Neural cell (in vitro differentiated cells): Measurements from ENCODE around the gene CPNE9. TPM values are rescaled to one million over a fixed set of nuclear protein-coding genes. Genes with fewer than 3 reads are reported as not detected.

Experiments
- H2AFZ ChIP-seq: fragments of 200-600, 300-800 bp; sonication (generic), shearing (Covaris generic); 2 replicates; pipeline ENCODE4 v1.6.0; 2014; ENCODE audit warnings: low read depth, mild to moderate bottlenecking, antibody characterized with exemption, low read length, moderate library complexity
- H3F3A ChIP-seq: fragments of 200-600 bp; shearing (Covaris generic); 2 replicates; pipeline ENCODE4 v1.6.1; 2016; ENCODE audit warnings: mild to moderate bottlenecking, moderate library complexity, mixed read lengths, antibody characterized with exemption, low read length; ENCODE audit not compliant: insufficient read depth, poor library complexity, severe bottlenecking
- H3K27ac ChIP-seq: fragments of 200-600, 300-800 bp; sonication (generic), shearing (Covaris generic); 2 replicates; pipeline ENCODE4 v1.5.1; 2014; ENCODE audit warnings: mild to moderate bottlenecking, low read length, moderate library complexity
- H3K27me3 ChIP-seq: fragments of 300-800, 200-600 bp; sonication (generic), shearing (Covaris generic); 2 replicates; pipeline ENCODE4 v1.6.0; 2014; ENCODE audit warnings: mild to moderate bottlenecking, low read depth, low read length, moderate library complexity; ENCODE audit not compliant: insufficient read depth
- H3K36me3 ChIP-seq: fragments of 300-800, 200-600 bp; sonication (generic), shearing (Covaris generic); 2 replicates; pipeline ENCODE4 v1.5.1; 2014; ENCODE audit warnings: mild to moderate bottlenecking, antibody characterized with exemption, low read length, moderate library complexity; ENCODE audit not compliant: insufficient read depth
- H3K4me2 ChIP-seq: fragments of 300-800, 200-600 bp; sonication (generic), shearing (Covaris generic); 2 replicates; pipeline ENCODE4 v1.6.0; 2014; ENCODE audit warnings: mild to moderate bottlenecking, low read length
- H3K4me3 ChIP-seq: fragments of 300-800, 200-600 bp; sonication (generic), shearing (Covaris generic); 2 replicates; pipeline ENCODE4 v1.5.1; 2014; ENCODE audit warnings: mild to moderate bottlenecking, low read length, moderate library complexity
- H3K79me2 ChIP-seq: fragments of 200-600 bp; shearing (Covaris generic); replicated peaks from 2 replicates; pipeline ENCODE4 v1.6.0; 2014; ENCODE audit warnings: mild to moderate bottlenecking, low read length, moderate library complexity; ENCODE audit not compliant: insufficient read depth
- H3K9ac ChIP-seq: fragments of 300-800, 200-600 bp; sonication (generic), shearing (Covaris generic); 2 replicates; pipeline ENCODE4 v1.6.1; 2016; ENCODE audit warnings: mild to moderate bottlenecking, low read length, mixed read lengths
- H3K9me2 ChIP-seq: fragments of 200-600 bp; shearing (Covaris generic); 2 replicates; pipeline ENCODE4 v1.6.1; 2016; ENCODE audit warnings: mild to moderate bottlenecking, low read length, mixed read lengths; ENCODE audit not compliant: insufficient read depth
- H3K9me3 ChIP-seq: fragments of 200-600, 300-800 bp; sonication (generic), shearing (Covaris generic); 2 replicates; pipeline ENCODE4 v1.6.1; 2016; ENCODE audit warnings: mild to moderate bottlenecking, mixed run types, low read length, moderate library complexity, mixed read lengths
- H4K20me1 ChIP-seq: fragments of 200-600 bp; shearing (Covaris generic); 2 replicates; pipeline ENCODE4 v1.6.1; 2016; ENCODE audit warnings: mild to moderate bottlenecking, mixed run types; ENCODE audit not compliant: insufficient read depth
- EP300 ChIP-seq: fragments of 450-650 bp; conservative IDR thresholded peaks from 2 replicates; pipeline ENCODE4 v1.6.1; 2014; ENCODE audit warnings: antibody characterized with exemption, mild to moderate bottlenecking, moderate library complexity; ENCODE audit not compliant: poor library complexity, severe bottlenecking
- EZH2 ChIP-seq: fragments of 200-600, 300-800 bp; shearing (Covaris generic), sonication (generic); IDR thresholded peaks from 2 replicates; pipeline ENCODE4 v1.6.1; 2014; ENCODE audit warnings: antibody characterized with exemption, low read length, borderline replicate concordance, mild to moderate bottlenecking; ENCODE audit not compliant: insufficient read depth, poor library complexity, severe bottlenecking
- MXI1 ChIP-seq: fragments of 450-650 bp; conservative IDR thresholded peaks from 2 replicates; pipeline ENCODE4 v1.6.1; 2014; ENCODE audit warnings: antibody characterized with exemption, mild to moderate bottlenecking; ENCODE audit not compliant: poor library complexity, severe bottlenecking
- POLR2AphosphoS5 ChIP-seq: IDR thresholded peaks from 2 replicates; pipeline ENCODE4 v1.6.1; 2012
- RAD21 ChIP-seq: fragments of 450-650 bp; conservative IDR thresholded peaks from 2 replicates; pipeline ENCODE4 v1.6.1; 2014; ENCODE audit warnings: antibody characterized with exemption, mild to moderate bottlenecking, moderate library complexity
- SMC3 ChIP-seq: fragments of 450-650 bp; conservative IDR thresholded peaks from 2 replicates; pipeline ENCODE4 v1.6.1; 2014; ENCODE audit warnings: antibody characterized with exemption, mild to moderate bottlenecking, moderate library complexity; ENCODE audit not compliant: poor library complexity
- TAF1 ChIP-seq: IDR thresholded peaks from 2 replicates; pipeline ENCODE4 v1.6.1; 2012; ENCODE audit warnings: low read depth
- polyA plus RNA-seq: library from polyadenylated mRNA; depleted of rRNA; stranded (reverse); fragments of >200 nt; gene quantifications from 2 replicates; pipeline ENCODE4 v1.2.3, GENCODE V29; 2014
- TF ChIP-seq, protein P1 (sequence below): IDR thresholded peaks from 2 replicates; pipeline ENCODE4 v1.6.1; 2012; ENCODE audit warnings: borderline replicate concordance
- TF ChIP-seq, protein P2 (sequence below): fragments of 450-650 bp; IDR thresholded peaks from 2 replicates; pipeline ENCODE4 v1.5.1; 2014; ENCODE audit warnings: antibody characterized with exemption, mild to moderate bottlenecking, moderate library complexity; ENCODE audit not compliant: poor library complexity, severe bottlenecking

Gene CPNE9
- polyA plus RNA-seq, 1 donor from 2014 or later = 0.32 TPM

GRCh38 chr3:9690451-9691450, 12.9 kb upstream of the CPNE9 start:
- H3K27ac ChIP-seq = no peak overlapping the region

DNA sequence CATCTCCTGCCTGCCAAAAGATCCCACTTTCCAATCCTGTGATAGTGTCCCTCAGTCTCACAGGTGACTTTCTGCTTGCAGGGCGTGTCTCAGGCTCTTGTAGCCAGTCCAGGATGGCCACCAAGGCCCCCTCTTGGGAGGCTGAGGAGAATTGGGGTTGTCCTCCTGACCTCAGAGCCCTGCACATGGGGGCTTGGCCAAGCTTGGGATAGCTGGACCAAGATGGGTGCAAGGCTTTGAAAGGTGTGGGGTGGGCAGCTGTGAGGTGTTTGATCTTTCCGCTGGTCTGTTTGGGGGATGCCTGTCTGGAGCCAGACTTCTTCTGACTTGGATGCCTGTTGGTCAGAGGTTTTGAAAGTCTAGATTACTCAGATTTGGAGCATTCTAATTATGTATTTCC, 12.0 kb upstream of the CPNE9 start:
- H3K4me3 ChIP-seq = no peak overlapping the region
- no peak overlapping the region for H3K4me2 ChIP-seq
- H2AFZ ChIP-seq = no peak overlapping the region
- no peaks in the 10 kb centered on the region for H3F3A ChIP-seq
- no peaks in the 10 kb centered on the region for H3K9me2 ChIP-seq
- no peaks in the 10 kb centered on the region for H3K36me3 ChIP-seq
- no peaks in the 10 kb centered on the region for H3K79me2 ChIP-seq
- H3K9ac ChIP-seq = no peak overlapping the region
- H4K20me1 ChIP-seq = no peaks in the 10 kb centered on the region
- H3K9me3 ChIP-seq = no peaks in the 10 kb centered on the region
- H3K27me3 ChIP-seq = no peaks in the 10 kb centered on the region
- H3K27ac ChIP-seq = no peak overlapping the region
- TF ChIP-seq TAF1 = no peak
- TF ChIP-seq POLR2AphosphoS5 = no peak
- no peak for TF ChIP-seq EP300
- TF ChIP-seq, protein P1, sequence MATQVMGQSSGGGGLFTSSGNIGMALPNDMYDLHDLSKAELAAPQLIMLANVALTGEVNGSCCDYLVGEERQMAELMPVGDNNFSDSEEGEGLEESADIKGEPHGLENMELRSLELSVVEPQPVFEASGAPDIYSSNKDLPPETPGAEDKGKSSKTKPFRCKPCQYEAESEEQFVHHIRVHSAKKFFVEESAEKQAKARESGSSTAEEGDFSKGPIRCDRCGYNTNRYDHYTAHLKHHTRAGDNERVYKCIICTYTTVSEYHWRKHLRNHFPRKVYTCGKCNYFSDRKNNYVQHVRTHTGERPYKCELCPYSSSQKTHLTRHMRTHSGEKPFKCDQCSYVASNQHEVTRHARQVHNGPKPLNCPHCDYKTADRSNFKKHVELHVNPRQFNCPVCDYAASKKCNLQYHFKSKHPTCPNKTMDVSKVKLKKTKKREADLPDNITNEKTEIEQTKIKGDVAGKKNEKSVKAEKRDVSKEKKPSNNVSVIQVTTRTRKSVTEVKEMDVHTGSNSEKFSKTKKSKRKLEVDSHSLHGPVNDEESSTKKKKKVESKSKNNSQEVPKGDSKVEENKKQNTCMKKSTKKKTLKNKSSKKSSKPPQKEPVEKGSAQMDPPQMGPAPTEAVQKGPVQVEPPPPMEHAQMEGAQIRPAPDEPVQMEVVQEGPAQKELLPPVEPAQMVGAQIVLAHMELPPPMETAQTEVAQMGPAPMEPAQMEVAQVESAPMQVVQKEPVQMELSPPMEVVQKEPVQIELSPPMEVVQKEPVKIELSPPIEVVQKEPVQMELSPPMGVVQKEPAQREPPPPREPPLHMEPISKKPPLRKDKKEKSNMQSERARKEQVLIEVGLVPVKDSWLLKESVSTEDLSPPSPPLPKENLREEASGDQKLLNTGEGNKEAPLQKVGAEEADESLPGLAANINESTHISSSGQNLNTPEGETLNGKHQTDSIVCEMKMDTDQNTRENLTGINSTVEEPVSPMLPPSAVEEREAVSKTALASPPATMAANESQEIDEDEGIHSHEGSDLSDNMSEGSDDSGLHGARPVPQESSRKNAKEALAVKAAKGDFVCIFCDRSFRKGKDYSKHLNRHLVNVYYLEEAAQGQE = no peak
- TF ChIP-seq EZH2 = no peak
- TF ChIP-seq MXI1 = no peak
- no peak for TF ChIP-seq SMC3
- TF ChIP-seq, protein P2, sequence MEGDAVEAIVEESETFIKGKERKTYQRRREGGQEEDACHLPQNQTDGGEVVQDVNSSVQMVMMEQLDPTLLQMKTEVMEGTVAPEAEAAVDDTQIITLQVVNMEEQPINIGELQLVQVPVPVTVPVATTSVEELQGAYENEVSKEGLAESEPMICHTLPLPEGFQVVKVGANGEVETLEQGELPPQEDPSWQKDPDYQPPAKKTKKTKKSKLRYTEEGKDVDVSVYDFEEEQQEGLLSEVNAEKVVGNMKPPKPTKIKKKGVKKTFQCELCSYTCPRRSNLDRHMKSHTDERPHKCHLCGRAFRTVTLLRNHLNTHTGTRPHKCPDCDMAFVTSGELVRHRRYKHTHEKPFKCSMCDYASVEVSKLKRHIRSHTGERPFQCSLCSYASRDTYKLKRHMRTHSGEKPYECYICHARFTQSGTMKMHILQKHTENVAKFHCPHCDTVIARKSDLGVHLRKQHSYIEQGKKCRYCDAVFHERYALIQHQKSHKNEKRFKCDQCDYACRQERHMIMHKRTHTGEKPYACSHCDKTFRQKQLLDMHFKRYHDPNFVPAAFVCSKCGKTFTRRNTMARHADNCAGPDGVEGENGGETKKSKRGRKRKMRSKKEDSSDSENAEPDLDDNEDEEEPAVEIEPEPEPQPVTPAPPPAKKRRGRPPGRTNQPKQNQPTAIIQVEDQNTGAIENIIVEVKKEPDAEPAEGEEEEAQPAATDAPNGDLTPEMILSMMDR = no peak

More at GRCh38 chr3:9690451-9691450, 12.9 kb upstream of the CPNE9 start:
- Histone ChIP-seq H3K4me2 (no peak overlapping the region), H3K9ac (no peak overlapping the region), H2AFZ (no peak overlapping the region), H3F3A (no peaks in the 10 kb centered on the region), H4K20me1 (no peaks in the 10 kb centered on the region), H3K9me3 (no peaks in the 10 kb centered on the region), H3K79me2 (no peaks in the 10 kb centered on the region), H3K4me3 (no peak overlapping the region), H3K27me3 (no peaks in the 10 kb centered on the region), H3K36me3 (no peaks in the 10 kb centered on the region), H3K9me2 (no peaks in the 10 kb centered on the region)
- TF ChIP-seq MXI1 = no peak
- TF ChIP-seq SMC3 = no peak
- no peak for TF ChIP-seq RAD21
- no peak for TF ChIP-seq POLR2AphosphoS5
- TF ChIP-seq, protein P1 = no peak
- TF ChIP-seq TAF1 = no peak
- TF ChIP-seq EZH2 = no peak
- TF ChIP-seq, protein P2 = no peak
- TF ChIP-seq EP300 = no peak
